Common myeloid progenitor, CD34-positive (primary cell): ENCODE measurements around the gene MED7.

Source experiments
- CTCF ChIA-PET: fragments of 350-600 bp; sonication (Branson Sonifier 250); formaldehyde crosslinking; loops from one replicate; lab custom pipeline; 2021; ENCODE audit warnings: antibody characterized with exemption; lab: Charles Lee
- POLR2A ChIA-PET: fragments of 350-600 bp; sonication (Branson Sonifier 250); formaldehyde crosslinking; loops from one replicate; lab custom pipeline; 2021; ENCODE audit warnings: antibody characterized with exemption; lab: Charles Lee
- DNase-seq, 3 donors: peaks; one replicate each; pipeline versions ENCODE4 v3.0.0 to v3.0.0-alpha.2; 2013
- H3K27ac ChIP-seq, 2 experiments: 1 replicate in 1 of 2; 2 replicates in 1 of 2; pipeline ENCODE4 v1.7.0; 2013; ENCODE audit warnings: inconsistent platforms in 2 of 2, low read length in 2 of 2, mild to moderate bottlenecking in 2 of 2, low read depth in 1 of 2, moderate library complexity in 1 of 2; ENCODE audit not compliant: severe bottlenecking in 2 of 2, insufficient read depth in 1 of 2, poor library complexity in 1 of 2
- H3K27me3 ChIP-seq, 5 experiments: replicated peaks in 2 of 5; 1 replicate in 3 of 5; 2 replicates in 2 of 5; pipeline versions ENCODE4 v1.6.1 to v1.7.0; 2013; ENCODE audit warnings: low read length in 4 of 5, mild to moderate bottlenecking in 2 of 5, moderate library complexity in 2 of 5, inconsistent platforms in 1 of 5; ENCODE audit not compliant: insufficient read depth in 5 of 5, control insufficient read depth in 4 of 5
- H3K36me3 ChIP-seq, 4 experiments: 1 replicate in 2 of 4; 2 replicates in 2 of 4; pipeline versions ENCODE4 v1.6.1 to v1.7.0; 2013; ENCODE audit warnings: low read length in 3 of 4, control low read depth in 1 of 4, mild to moderate bottlenecking in 1 of 4; ENCODE audit not compliant: control insufficient read depth in 4 of 4, insufficient read depth in 4 of 4
- H3K4me1 ChIP-seq, 4 experiments: 1 replicate in 3 of 4; 2 replicates in 1 of 4; pipeline versions ENCODE4 v1.6.1 to v1.7.1; 2013; ENCODE audit warnings: low read length in 3 of 4, mild to moderate bottlenecking in 3 of 4, control low read depth in 1 of 4, inconsistent platforms in 1 of 4, moderate library complexity in 1 of 4; ENCODE audit not compliant: control insufficient read depth in 4 of 4, insufficient read depth in 4 of 4; ENCODE audit errors: control extremely low read depth in 1 of 4
- H3K4me3 ChIP-seq, 7 experiments: 1 replicate in 4 of 7; 2 replicates in 3 of 7; pipeline versions ENCODE4 v1.5.1 to v1.7.0; 2013; ENCODE audit warnings: mild to moderate bottlenecking in 7 of 7, low read length in 6 of 7, moderate library complexity in 6 of 7, inconsistent platforms in 2 of 7, low read depth in 2 of 7, control low read depth in 1 of 7; ENCODE audit not compliant: insufficient read depth in 4 of 7, control insufficient read depth in 1 of 7; ENCODE audit errors: extremely low read depth in 1 of 7
- H3K9me3 ChIP-seq, 5 experiments: 1 replicate in 4 of 5; 2 replicates in 1 of 5; pipeline versions ENCODE4 v1.6.1 to v1.7.1; 2013; ENCODE audit warnings: low read length in 4 of 5, mild to moderate bottlenecking in 2 of 5, inconsistent platforms in 1 of 5, low read depth in 1 of 5, moderate library complexity in 1 of 5; ENCODE audit not compliant: control insufficient read depth in 4 of 5, insufficient read depth in 2 of 5; ENCODE audit errors: control extremely low read depth in 1 of 5
- WGBS: methylation state at CpG from one replicate; pipeline ENCODE4 v1.1.5; 2013; ENCODE audit not compliant: insufficient coverage; 5-methylcytosine and 5-hydroxymethylcytosine counted together

Gene MED7

DNA sequence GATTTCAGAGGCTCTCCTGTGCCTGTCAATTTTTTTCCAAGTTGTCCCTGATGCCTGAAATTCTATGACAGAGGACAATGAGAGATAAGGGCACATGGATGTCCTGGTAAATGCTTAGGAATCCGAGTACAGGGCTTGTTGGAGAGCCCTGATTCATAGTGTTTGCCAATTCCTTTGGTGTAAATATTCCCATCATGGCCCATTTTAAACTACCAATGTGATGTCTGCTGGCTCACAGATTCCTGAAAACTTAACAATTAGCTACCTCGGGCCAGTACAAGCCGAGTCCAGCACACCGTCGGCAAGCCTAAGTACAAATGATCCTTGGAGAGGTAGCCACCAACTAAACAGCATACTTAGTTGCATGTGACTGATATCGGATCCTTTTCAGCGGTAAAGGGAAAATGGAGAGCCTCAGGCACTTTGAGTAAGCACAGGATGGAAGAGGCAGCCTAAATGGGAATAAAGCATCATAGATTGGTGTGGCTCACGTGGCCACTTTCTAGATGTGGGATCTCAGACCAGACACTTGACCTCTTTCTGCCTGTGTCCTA, 41.5 kb upstream of the MED7 start:
- DNase-seq, result no peak
- Histone ChIP-seq H3K27ac (no peak overlapping the region), H3K9me3 (no peaks in the 10 kb centered on the region), H3K27me3 (no peaks in the 10 kb centered on the region), H3K36me3 (no peaks in the 10 kb centered on the region), H3K4me1 (no peaks in the 10 kb centered on the region), H3K4me3 (no peak overlapping the region)
- WGBS, result 84% methylated on average over 7 of the region's 8 CpGs
- ChIA-PET CTCF (interaction anchor here (0.7 kb wide), 1 partner anchor 9 kb away, joined by 3 read pairs; no protein-coding TSS in a partner anchor), POLR2A (no interaction called here)

DNA sequence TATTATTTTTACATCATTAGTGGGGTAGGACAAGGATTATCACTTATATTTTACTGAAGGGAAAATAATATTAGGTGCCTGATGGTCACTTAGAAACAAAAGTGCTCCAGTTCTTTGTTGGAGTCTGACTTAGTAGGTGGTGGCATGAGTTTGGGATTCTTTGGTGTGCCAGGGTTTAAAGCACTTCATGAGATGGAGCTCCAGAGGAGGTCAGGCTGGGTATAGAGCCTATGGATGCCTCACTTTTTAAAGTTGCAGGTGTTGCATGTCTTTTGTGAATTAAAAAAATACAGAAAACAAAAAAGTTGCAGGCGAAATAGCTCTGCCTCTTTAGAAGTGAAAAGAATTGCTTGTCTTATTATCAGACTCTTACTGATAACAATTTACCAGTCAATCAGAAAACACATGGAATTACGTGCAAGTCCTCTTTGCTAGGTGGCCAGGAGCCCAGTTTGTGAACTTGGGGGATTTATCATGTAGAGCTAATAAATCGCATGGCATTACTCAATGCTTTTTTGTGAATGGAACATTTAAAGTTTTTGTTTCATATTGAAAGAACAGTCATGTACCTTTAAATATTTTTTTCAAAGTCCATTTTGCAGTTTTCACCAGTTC, 39.6 kb upstream of the MED7 start:
- H3K4me3 ChIP-seq, result no peak overlapping the region
- no peak for DNase-seq
- H3K27ac ChIP-seq, result no peak overlapping the region
- POLR2A ChIA-PET, result no interaction called here
- CTCF ChIA-PET, result no interaction called here
- H3K27me3 ChIP-seq, result no peaks in the 10 kb centered on the region
- no peaks in the 10 kb centered on the region for H3K36me3 ChIP-seq
- 100% methylated on average over 1 of the region's 3 CpGs for WGBS
- H3K9me3 ChIP-seq, result no peaks in the 10 kb centered on the region
- no peaks in the 10 kb centered on the region for H3K4me1 ChIP-seq

DNA sequence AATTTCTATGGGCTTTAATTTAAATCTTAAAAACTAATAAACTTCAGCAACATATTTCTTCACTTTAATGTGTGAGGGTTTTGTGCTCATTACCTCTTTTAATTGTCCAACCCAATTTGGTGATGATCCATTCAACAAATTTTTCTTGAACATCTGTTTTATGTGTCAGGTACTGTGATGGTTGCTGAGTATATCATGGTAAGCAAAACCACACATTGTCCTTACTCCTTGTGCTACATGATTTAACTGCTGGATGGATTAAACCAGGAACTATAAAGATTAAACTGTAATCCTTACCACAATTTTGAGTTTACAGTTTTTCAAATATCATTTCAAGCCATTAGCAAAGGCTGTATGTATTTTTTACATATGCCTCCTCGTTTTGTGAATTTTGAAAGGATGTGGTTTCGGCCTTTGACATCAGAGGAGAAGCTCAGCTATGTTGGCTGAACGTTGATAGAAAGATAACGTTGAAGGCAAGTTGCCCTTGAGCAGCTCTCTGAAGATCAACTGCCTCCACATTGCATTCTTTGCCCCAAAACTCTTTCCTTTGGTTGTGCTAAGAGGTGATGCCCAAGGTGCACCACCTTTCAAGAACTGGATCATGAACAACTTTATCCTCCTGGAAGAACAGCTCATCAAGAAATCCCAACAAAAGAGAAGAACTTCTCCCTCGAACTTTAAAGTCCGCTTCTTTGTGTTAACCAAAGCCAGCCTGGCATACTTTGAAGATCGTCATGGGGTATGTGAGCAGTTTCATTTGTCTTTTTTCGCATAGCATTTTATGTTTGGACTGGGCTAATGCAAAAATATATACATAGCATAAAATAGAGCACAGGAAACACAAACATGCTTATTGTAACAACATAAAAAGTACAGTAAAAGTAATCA, 38.0 kb upstream of the MED7 start, which contains the start of gene ITK:
Gene ITK (plus strand): TSS at position 467 of the 891 bp plus-strand sequence. CDS start 138 bp downstream, at position 605.
- WGBS, result 72% methylated on average over 3 of the region's 8 CpGs
- Histone ChIP-seq H3K36me3 (no peaks in the 10 kb centered on the region), H3K27ac (no peak within 1 kb of the TSS), H3K4me1 (no peaks in the 10 kb centered on the region), H3K4me3 (no peak within 1 kb of the TSS), H3K9me3 (no peaks in the 10 kb centered on the region), H3K27me3 (no peaks in the 10 kb centered on the region)
- ChIA-PET CTCF (interaction anchor here (1.1 to 1.5 kb wide), 2 partner anchors 12 to 15 kb away, joined by 3 read pairs; partner anchors contain the start of gene GARIN3), POLR2A (interaction anchor here (0.8 kb wide), 1 partner anchor 9 kb away, joined by 3 read pairs; no protein-coding TSS in a partner anchor)
- DNase-seq, result peak in 1 of 3 donors; percentile 13

DNA sequence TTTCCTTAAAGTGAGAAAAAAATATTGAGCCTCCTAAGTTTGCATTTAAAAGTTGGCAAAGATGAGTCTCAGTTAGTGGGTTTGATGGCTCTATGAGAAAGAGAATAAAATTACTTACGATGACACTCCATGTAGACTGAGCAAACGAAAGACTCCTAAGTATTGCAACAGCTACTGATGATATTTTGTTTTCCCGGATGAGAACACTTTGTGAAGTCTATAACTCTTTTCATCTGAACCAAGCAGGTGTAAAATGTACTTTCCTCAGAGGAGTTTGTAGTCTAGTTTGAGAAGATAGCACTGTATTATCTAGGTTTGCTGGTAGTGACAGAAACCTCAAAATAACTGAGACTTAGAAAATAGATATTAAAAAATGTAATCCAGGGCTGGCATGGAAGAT, 36.3 kb upstream of the MED7 start:
- WGBS, result 81% methylated on average over 3 of the region's 3 CpGs
- H3K4me1 ChIP-seq, result no peaks in the 10 kb centered on the region
- CTCF ChIA-PET, result no interaction called here
- no peaks in the 10 kb centered on the region for H3K9me3 ChIP-seq
- POLR2A ChIA-PET, result no interaction called here
- H3K36me3 ChIP-seq, result no peaks in the 10 kb centered on the region
- DNase-seq, result no peak
- no peak overlapping the region for H3K4me3 ChIP-seq
- no peak overlapping the region for H3K27ac ChIP-seq
- H3K27me3 ChIP-seq, result no peaks in the 10 kb centered on the region

DNA sequence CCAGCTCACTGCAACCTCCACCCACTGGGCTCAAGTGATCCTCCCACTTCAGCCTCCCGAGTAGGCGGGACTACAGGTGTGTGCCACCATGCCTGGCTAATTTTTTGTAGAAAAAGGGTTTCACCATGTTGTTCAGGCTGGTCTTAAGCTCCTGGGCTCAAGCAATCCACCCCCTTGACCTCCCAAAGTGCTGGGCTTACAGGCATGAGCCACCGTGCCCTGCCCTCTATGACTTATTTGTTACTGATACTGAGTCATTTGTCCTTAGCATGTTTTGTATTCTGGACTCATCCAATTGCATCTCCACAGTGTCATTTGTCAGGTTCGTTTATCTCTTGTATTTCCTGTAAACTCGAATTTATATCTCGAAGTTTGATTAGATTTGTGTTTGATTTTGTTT, 35.3 kb upstream of the MED7 start:
- Histone ChIP-seq H3K4me1 (peaks cover 0 to under 1% (median 0%) of the 10 kb centered on the region in 4 experiments), H3K27me3 (no peaks in the 10 kb centered on the region), H3K9me3 (no peaks in the 10 kb centered on the region), H3K27ac (no peak overlapping the region), H3K4me3 (no peak overlapping the region), H3K36me3 (no peaks in the 10 kb centered on the region)
- CTCF ChIA-PET, result no interaction called here
- no peak for DNase-seq
- POLR2A ChIA-PET, result no interaction called here
- WGBS, result 75% methylated on average over 4 of the region's 6 CpGs

DNA sequence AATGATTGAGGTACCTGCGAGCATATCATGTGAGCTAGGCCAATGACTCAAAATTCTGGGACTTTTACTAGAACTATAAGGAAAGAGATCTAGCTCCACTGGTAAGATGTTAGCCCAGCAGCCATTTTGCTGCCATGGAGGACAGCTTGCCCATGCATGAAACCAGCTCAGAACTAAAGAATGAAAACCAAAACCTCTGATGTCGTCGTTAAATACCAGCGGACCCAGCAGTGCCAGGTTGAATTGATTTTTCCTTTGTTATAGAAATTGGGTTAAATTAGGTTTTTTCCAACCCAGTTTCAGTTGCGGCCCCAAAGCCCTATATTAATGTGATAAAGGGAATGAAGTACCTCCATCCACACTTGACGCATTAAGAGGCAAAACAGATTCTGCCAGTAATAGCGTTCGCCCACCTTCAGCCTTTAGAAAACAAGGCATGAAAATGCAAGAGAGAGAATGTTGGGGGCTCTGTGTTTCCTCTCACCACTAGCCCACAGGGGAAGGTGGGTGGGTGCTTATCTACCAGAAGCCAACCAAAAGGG, 32.5 kb upstream of the MED7 start:
- Histone ChIP-seq H3K9me3 (peaks cover 0 to 2% (median 0%) of the 10 kb centered on the region in 5 experiments), H3K4me3 (no peak overlapping the region), H3K27ac (no peak overlapping the region), H3K36me3 (no peaks in the 10 kb centered on the region), H3K27me3 (no peaks in the 10 kb centered on the region), H3K4me1 (peaks cover 0 to 15% (median 3%) of the 10 kb centered on the region in 4 experiments)
- POLR2A ChIA-PET, result no interaction called here
- 85% methylated on average over 8 of the region's 8 CpGs for WGBS
- CTCF ChIA-PET, result interaction anchor here (1.4 kb wide), 2 partner anchors 78 to 138 kb away, joined by 3 to 4 read pairs; no protein-coding TSS in a partner anchor
- no peak for DNase-seq
